Measurements from ENCODE around the gene NTRK3.

GRCh38 chr15:88274553-88275460, 18.3 kb upstream of the NTRK3 start:
- no peak for TF ChIP-seq POLR2A (IDR thresholded peaks at IDR 0.05; ENCODE audit: low read length)
- no peak for TF ChIP-seq GATA1 (IDR thresholded peaks at IDR 0.05; ENCODE audit: low read depth, low read length)

Measured in erythroblast (primary cell).